OCI-LY1 (cell line): ENCODE data around the gene SAA2.

Source experiments
- H2AFZ ChIP-seq: fragments of 200-600 bp; sonication (generic), shearing (Covaris generic); 2 replicates; pipeline ENCODE4 v1.6.0; 2014; ENCODE audit warnings: antibody characterized with exemption, mild to moderate bottlenecking, low read length
- H3F3A ChIP-seq: fragments of 200-600 bp; sonication (generic), shearing (Covaris generic); 2 replicates; pipeline ENCODE4 v1.6.0; 2014; ENCODE audit warnings: mild to moderate bottlenecking, antibody characterized with exemption, low read length, moderate library complexity; ENCODE audit not compliant: insufficient read depth
- H3K27ac ChIP-seq: fragments of 200-600 bp; sonication (generic); 2 replicates; pipeline ENCODE4 v1.5.1; 2014; ENCODE audit warnings: low read length, mixed run types, mild to moderate bottlenecking, low read depth; ENCODE audit not compliant: poor library complexity, severe bottlenecking
- H3K27me3 ChIP-seq: fragments of 200-600 bp; sonication (generic); 2 replicates; pipeline ENCODE4 v1.6.0; 2014; ENCODE audit warnings: antibody characterized with exemption, mild to moderate bottlenecking, low read length, moderate library complexity; ENCODE audit not compliant: insufficient read depth
- H3K36me3 ChIP-seq: fragments of 200-600 bp; sonication (generic); 2 replicates; pipeline ENCODE4 v1.6.1; 2014; ENCODE audit warnings: mild to moderate bottlenecking, antibody characterized with exemption, low read length, moderate library complexity, mixed read lengths; ENCODE audit not compliant: insufficient read depth
- H3K4me1 ChIP-seq: fragments of 200-600 bp; sonication (generic); 2 replicates; pipeline ENCODE4 v1.5.1; 2014; ENCODE audit warnings: mild to moderate bottlenecking, low read length, moderate library complexity; ENCODE audit not compliant: insufficient read depth, severe bottlenecking
- H3K4me2 ChIP-seq: fragments of 200-600 bp; sonication (generic), shearing (Covaris generic); 2 replicates; pipeline ENCODE4 v1.6.1; 2014; ENCODE audit warnings: low read length
- H3K4me3 ChIP-seq: fragments of 200-600 bp; sonication (generic); 2 replicates; pipeline ENCODE4 v1.5.1; 2014; ENCODE audit warnings: low read length, low read depth, mild to moderate bottlenecking, mixed read lengths; ENCODE audit not compliant: poor library complexity, severe bottlenecking
- H3K79me2 ChIP-seq: fragments of 200-600 bp; shearing (Covaris generic); 2 replicates; pipeline ENCODE4 v1.6.1; 2016; ENCODE audit warnings: mixed run types, low read length, mixed read lengths; ENCODE audit not compliant: insufficient read depth
- H3K9ac ChIP-seq: fragments of 200-600 bp; sonication (generic), shearing (Covaris generic); 2 replicates; pipeline ENCODE4 v1.6.1; 2014; ENCODE audit warnings: mild to moderate bottlenecking, low read length, mixed read lengths
- H3K9me2 ChIP-seq: fragments of 200-600 bp; sonication (generic), shearing (Covaris generic); 2 replicates; pipeline ENCODE4 v1.6.1; 2014; ENCODE audit warnings: low read depth, mild to moderate bottlenecking, low read length, mixed read lengths
- H3K9me3 ChIP-seq: fragments of 200-600 bp; shearing (Covaris generic); 2 replicates; pipeline ENCODE4 v1.6.1; 2014; ENCODE audit warnings: low read length, mixed read lengths
- H4K20me1 ChIP-seq: fragments of 200-600 bp; sonication (generic), shearing (Covaris generic); 2 replicates; pipeline ENCODE4 v1.6.0; 2016; ENCODE audit warnings: mild to moderate bottlenecking, low read length; ENCODE audit not compliant: insufficient read depth
- EZH2 ChIP-seq: fragments of 200-600 bp; sonication (generic), shearing (Covaris generic); IDR thresholded peaks from 2 replicates; pipeline ENCODE4 v1.8.0; 2017; ENCODE audit warnings: borderline replicate concordance, mixed run types, mild to moderate bottlenecking, antibody characterized with exemption, low read length, moderate library complexity, mixed read lengths
- TF ChIP-seq, protein P1 (sequence below): fragments of 200-600 bp; sonication (generic), shearing (Covaris generic); IDR thresholded peaks from 2 replicates; pipeline ENCODE4 v1.5.1; 2017; ENCODE audit warnings: mild to moderate bottlenecking, antibody characterized with exemption, low read length, moderate library complexity, mixed read lengths

The SAA2 gene

DNA sequence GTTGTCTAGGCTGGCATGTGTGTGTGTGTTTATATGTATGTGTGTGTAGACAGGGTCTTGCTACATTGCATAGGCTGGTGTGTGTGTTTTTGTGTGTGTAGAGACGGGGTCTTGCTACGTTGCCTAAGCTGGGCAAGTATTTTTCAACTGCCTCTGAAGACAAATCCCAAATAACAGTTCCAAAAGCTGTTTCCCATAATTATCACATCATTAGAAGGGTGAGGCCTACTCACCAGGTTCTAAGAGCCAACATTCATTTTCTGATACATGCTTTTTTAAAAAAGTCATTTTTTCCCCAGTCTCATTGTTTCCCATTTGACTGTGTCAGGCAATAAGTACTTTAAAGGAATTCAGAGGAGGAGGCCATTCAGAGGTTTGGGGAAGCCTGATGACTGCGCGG lies 40.4 kb upstream of the SAA2 start:
- TF ChIP-seq, protein P1, sequence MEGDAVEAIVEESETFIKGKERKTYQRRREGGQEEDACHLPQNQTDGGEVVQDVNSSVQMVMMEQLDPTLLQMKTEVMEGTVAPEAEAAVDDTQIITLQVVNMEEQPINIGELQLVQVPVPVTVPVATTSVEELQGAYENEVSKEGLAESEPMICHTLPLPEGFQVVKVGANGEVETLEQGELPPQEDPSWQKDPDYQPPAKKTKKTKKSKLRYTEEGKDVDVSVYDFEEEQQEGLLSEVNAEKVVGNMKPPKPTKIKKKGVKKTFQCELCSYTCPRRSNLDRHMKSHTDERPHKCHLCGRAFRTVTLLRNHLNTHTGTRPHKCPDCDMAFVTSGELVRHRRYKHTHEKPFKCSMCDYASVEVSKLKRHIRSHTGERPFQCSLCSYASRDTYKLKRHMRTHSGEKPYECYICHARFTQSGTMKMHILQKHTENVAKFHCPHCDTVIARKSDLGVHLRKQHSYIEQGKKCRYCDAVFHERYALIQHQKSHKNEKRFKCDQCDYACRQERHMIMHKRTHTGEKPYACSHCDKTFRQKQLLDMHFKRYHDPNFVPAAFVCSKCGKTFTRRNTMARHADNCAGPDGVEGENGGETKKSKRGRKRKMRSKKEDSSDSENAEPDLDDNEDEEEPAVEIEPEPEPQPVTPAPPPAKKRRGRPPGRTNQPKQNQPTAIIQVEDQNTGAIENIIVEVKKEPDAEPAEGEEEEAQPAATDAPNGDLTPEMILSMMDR: no peak
- no peak for TF ChIP-seq EZH2
- no peak overlapping the region for H3K4me2 ChIP-seq
- no peaks in the 10 kb centered on the region for H3K9me3 ChIP-seq
- no peak overlapping the region for H2AFZ ChIP-seq
- H3K27ac ChIP-seq: no peak overlapping the region
- H3K4me3 ChIP-seq: no peak overlapping the region
- no peaks in the 10 kb centered on the region for H3F3A ChIP-seq
- H3K27me3 ChIP-seq: no peaks in the 10 kb centered on the region
- no peaks in the 10 kb centered on the region for H3K79me2 ChIP-seq
- H3K36me3 ChIP-seq: peaks cover 96% of the 10 kb centered on the region
- no peak overlapping the region for H3K9ac ChIP-seq
- no peaks in the 10 kb centered on the region for H4K20me1 ChIP-seq
- H3K4me1 ChIP-seq: no peaks in the 10 kb centered on the region
- no peaks in the 10 kb centered on the region for H3K9me2 ChIP-seq

DNA sequence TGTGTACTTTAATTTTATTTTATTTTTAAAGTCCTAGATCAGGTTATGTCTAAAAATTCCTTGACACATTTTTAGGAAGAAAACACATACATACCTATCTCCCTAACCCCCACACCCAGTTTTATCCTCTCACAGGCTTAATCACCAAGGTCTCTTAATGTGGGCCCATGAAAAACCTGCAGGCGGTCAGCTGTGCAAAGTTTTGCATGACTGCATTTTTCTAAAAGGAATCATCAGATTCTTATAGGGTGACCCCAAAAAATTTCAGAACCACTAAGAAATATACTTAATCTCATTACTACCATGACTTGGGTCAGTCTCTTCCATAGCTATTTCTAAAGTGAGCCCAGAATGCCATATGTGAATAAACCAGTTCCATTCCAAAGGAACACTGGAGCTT lies 37.4 kb upstream of the SAA2 start:
- no peak overlapping the region for H3K27ac ChIP-seq
- no peaks in the 10 kb centered on the region for H4K20me1 ChIP-seq
- H3K9me2 ChIP-seq: no peaks in the 10 kb centered on the region
- H2AFZ ChIP-seq: no peak overlapping the region
- no peak overlapping the region for H3K4me2 ChIP-seq
- peaks cover 94% of the 10 kb centered on the region for H3K36me3 ChIP-seq
- H3K79me2 ChIP-seq: no peaks in the 10 kb centered on the region
- no peaks in the 10 kb centered on the region for H3F3A ChIP-seq
- no peak overlapping the region for H3K9ac ChIP-seq
- no peaks in the 10 kb centered on the region for H3K27me3 ChIP-seq
- no peaks in the 10 kb centered on the region for H3K9me3 ChIP-seq
- TF ChIP-seq, protein P1: no peak
- no peak for TF ChIP-seq EZH2
- H3K4me3 ChIP-seq: no peak overlapping the region
- H3K4me1 ChIP-seq: no peaks in the 10 kb centered on the region

DNA sequence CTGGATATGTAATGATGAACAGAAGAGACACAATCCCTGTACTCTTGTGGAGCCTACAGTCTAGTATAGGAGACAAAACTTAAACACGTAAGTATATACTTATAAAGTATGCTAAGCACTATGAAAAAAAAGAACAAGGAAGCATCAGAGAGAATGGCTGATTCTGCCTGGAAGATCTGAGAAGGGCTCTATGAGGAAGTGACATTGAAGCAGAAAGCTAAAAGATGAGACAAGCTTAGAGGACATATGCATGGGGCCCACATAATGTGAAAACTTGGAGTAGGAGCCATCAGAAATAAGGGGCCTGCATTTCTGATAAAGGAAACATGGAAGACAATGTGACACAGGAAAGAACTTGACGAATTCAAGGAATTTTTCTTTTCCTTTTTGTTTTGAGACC lies 34.2 kb upstream of the SAA2 start:
- Histone ChIP-seq H3K79me2 (no peaks in the 10 kb centered on the region), H3K9ac (no peak overlapping the region), H3K9me3 (no peaks in the 10 kb centered on the region), H3K4me3 (no peak overlapping the region), H3K4me2 (no peak overlapping the region), H3K9me2 (no peaks in the 10 kb centered on the region), H3K27ac (no peak overlapping the region), H3F3A (no peaks in the 10 kb centered on the region), H3K27me3 (no peaks in the 10 kb centered on the region), H3K4me1 (no peaks in the 10 kb centered on the region), H2AFZ (no peak overlapping the region), H3K36me3 (peaks cover 92% of the 10 kb centered on the region), H4K20me1 (no peaks in the 10 kb centered on the region)
- TF ChIP-seq, protein P1: no peak
- no peak for TF ChIP-seq EZH2
